Astrocyte of the cerebellum (primary cell): Measurements from ENCODE around the gene ACKR4.
"Not testable (repeated sequence)": the region's sequence is repeated elsewhere in the genome, so short reads cannot be mapped to it uniquely, and the experiment has no call there.

Experiments
- DNase-seq: peaks from one replicate; pipeline ENCODE4 v3.0.0-alpha.2; 2011; ENCODE audit warnings: low read depth
- H3K4me3 ChIP-seq: 2 replicates; pipeline ENCODE4 v1.5.1; 2011; ENCODE audit warnings: mild to moderate bottlenecking, low read depth, low read length, moderate library complexity
- CTCF ChIP-seq: IDR thresholded peaks from 2 replicates; pipeline ENCODE4 v1.5.1; 2012; ENCODE audit warnings: low read length, low read depth, moderate library complexity, mild to moderate bottlenecking; ENCODE audit errors: missing control alignments
- in situ Hi-C: cut with HindIII; loops from 2 replicates; pipeline ENCODE4 v1.10.0; 2017; ENCODE audit warnings: low sequenced_read_pairs

The ACKR4 gene

GRCh38 chr3:132629928-132630327 lies 32.9 kb downstream of the ACKR4 start:
- in situ Hi-C loops = loop anchor here (25.0 kb wide), 1 partner anchor 93 kb away; no protein-coding TSS in a partner anchor
- no peak for TF ChIP-seq CTCF
- no peak overlapping the region for H3K4me3 ChIP-seq
- DNase-seq = peak; percentile 24

- no peak overlapping the region for H3K4me3 ChIP-seq
- no peak for DNase-seq
- in situ Hi-C loops = loop anchor here (25.0 kb wide), 1 partner anchor 93 kb away; no protein-coding TSS in a partner anchor
- TF ChIP-seq CTCF = no peak
These were observed 33.5 kb downstream of the ACKR4 start for GRCh38 chr3:132630612-132631011.

- no peak overlapping the region for H3K4me3 ChIP-seq
- in situ Hi-C loops = loop anchor here (25.0 kb wide), 1 partner anchor 98 kb away; no protein-coding TSS in a partner anchor
- DNase-seq = no peak
- no peak for TF ChIP-seq CTCF
These were observed 38.0 kb downstream of the ACKR4 start for GRCh38 chr3:132635052-132635451.

- TF ChIP-seq CTCF = no peak
- no peak for DNase-seq
- in situ Hi-C loops = loop anchor here (25.0 kb wide), 1 partner anchor 100 kb away; no protein-coding TSS in a partner anchor
- H3K4me3 ChIP-seq = no peak overlapping the region
These were observed 40.5 kb downstream of the ACKR4 start for GRCh38 chr3:132637590-132637989.

- no peak for DNase-seq
- in situ Hi-C loops = loop anchor here (25.0 kb wide), 1 partner anchor 101 kb away; no protein-coding TSS in a partner anchor
- TF ChIP-seq CTCF = no peak
- no peak overlapping the region for H3K4me3 ChIP-seq
These were observed 41.6 kb downstream of the ACKR4 start for GRCh38 chr3:132638706-132639105.

- not testable (repeated sequence) for DNase-seq, H3K4me3 ChIP-seq
- in situ Hi-C loops = loop anchor here (25.0 kb wide), 1 partner anchor 104 kb away; no protein-coding TSS in a partner anchor
These were observed 44.4 kb downstream of the ACKR4 start for GRCh38 chr3:132641427-132641826.

- DNase-seq = peak; percentile 64
- in situ Hi-C loops = loop anchor here (25.0 kb wide), 1 partner anchor 105 kb away; no protein-coding TSS in a partner anchor
- no peak overlapping the region for H3K4me3 ChIP-seq
- peak; percentile 50 for TF ChIP-seq CTCF
These were observed 44.9 kb downstream of the ACKR4 start for GRCh38 chr3:132641837-132642538.
